Neural progenitor cell (in vitro differentiated cells): ENCODE measurements around the gene USP46. TPM values are rescaled to one million over a fixed set of nuclear protein-coding genes. Genes with fewer than 3 reads are reported as not detected.

Source experiments
- DNase-seq: peaks from one replicate; pipeline ENCODE4 v3.0.0-alpha.2; 2016; ENCODE audit warnings: low spot score
- H2AFZ ChIP-seq: fragments of 200-600 bp; sonication (generic); replicated peaks from 2 replicates; pipeline ENCODE4 v1.6.1; 2016; ENCODE audit warnings: antibody characterized with exemption
- H3F3A ChIP-seq: fragments of 200-600 bp; sonication (generic); 2 replicates; pipeline ENCODE4 v1.6.1; 2016; ENCODE audit warnings: antibody characterized with exemption, low read depth
- H3K27ac ChIP-seq: fragments of 200-600 bp; sonication (generic); 2 replicates; pipeline ENCODE4 v1.5.1; 2016; ENCODE audit warnings: mild to moderate bottlenecking
- H3K27me3 ChIP-seq: fragments of 200-600 bp; sonication (generic); 2 replicates; pipeline ENCODE4 v1.6.1; 2016; ENCODE audit warnings: mild to moderate bottlenecking, moderate library complexity
- H3K36me3 ChIP-seq: fragments of 200-600 bp; sonication (generic); 2 replicates; pipeline ENCODE4 v1.5.1; 2016
- H3K4me1 ChIP-seq: fragments of 200-600 bp; sonication (generic); 2 replicates; pipeline ENCODE4 v1.6.1; 2016; ENCODE audit warnings: mixed run types
- H3K4me2 ChIP-seq: fragments of 200-600 bp; sonication (generic); 2 replicates; pipeline ENCODE4 v1.6.1; 2016
- H3K4me3 ChIP-seq: fragments of 200-600 bp; sonication (generic); 2 replicates; pipeline ENCODE4 v1.5.1; 2016
- H3K79me2 ChIP-seq: fragments of 200-600 bp; sonication (generic); 2 replicates; pipeline ENCODE4 v1.6.1; 2016; ENCODE audit warnings: low read depth
- H3K9ac ChIP-seq: fragments of 200-600 bp; sonication (generic); 2 replicates; pipeline ENCODE4 v1.6.1; 2016
- H3K9me3 ChIP-seq: fragments of 200-600 bp; sonication (generic); 2 replicates; pipeline ENCODE4 v1.5.1; 2016; ENCODE audit warnings: low read depth
- H4K20me1 ChIP-seq: fragments of 200-600 bp; sonication (generic); 2 replicates; pipeline ENCODE4 v1.6.1; 2016; ENCODE audit warnings: low read depth
- H3K27ac Mint-ChIP-seq: 3 replicates; pipeline ENCODE4 v1.8.0; 2021; ENCODE audit warnings: mixed read lengths
- H3K27me3 Mint-ChIP-seq: 2 replicates; pipeline ENCODE4 v1.8.0; 2022; ENCODE audit warnings: low read depth, mild to moderate bottlenecking, inconsistent platforms, moderate library complexity, mixed read lengths; ENCODE audit not compliant: insufficient read depth
- H3K36me3 Mint-ChIP-seq: 3 replicates; pipeline ENCODE4 v1.8.0; 2021; ENCODE audit warnings: mixed read lengths
- H3K4me1 Mint-ChIP-seq: 3 replicates; pipeline ENCODE4 v1.8.0; 2021; ENCODE audit warnings: mixed read lengths
- H3K4me3 Mint-ChIP-seq: 3 replicates; pipeline ENCODE4 v1.8.0; 2021; ENCODE audit warnings: mild to moderate bottlenecking, moderate library complexity, mixed read lengths
- H3K9me3 Mint-ChIP-seq: 3 replicates; pipeline ENCODE4 v1.8.0; 2020; ENCODE audit warnings: mixed read lengths
- EZH2 ChIP-seq: fragments of 200-600 bp; sonication (generic); IDR thresholded peaks from 2 replicates; pipeline ENCODE4 v1.6.1; 2017; ENCODE audit warnings: antibody characterized with exemption, mild to moderate bottlenecking, moderate library complexity
- EZH2phosphoT487 ChIP-seq: fragments of 200-600 bp; sonication (generic); IDR thresholded peaks from 2 replicates; pipeline ENCODE4 v1.6.1; 2017; ENCODE audit warnings: antibody characterized with exemption
- total RNA-seq: library from RNA; depleted of rRNA; stranded (reverse); fragments of >200 nt; gene quantifications from 2 replicates; pipeline ENCODE4 v1.2.3, GENCODE V29; 2015; ENCODE audit warnings: low replicate concordance
- TF ChIP-seq, protein P1 (sequence below): fragments of 200-600 bp; sonication (generic); IDR thresholded peaks from 2 replicates; pipeline ENCODE4 v1.5.1; 2017; ENCODE audit warnings: antibody characterized with exemption, mild to moderate bottlenecking

Gene USP46
- total RNA-seq, 1 donor from 2014 or later: 51.3 TPM

GRCh38 chr4:52640808-52641565 is 18.1 kb downstream of the USP46 start:
- Histone ChIP-seq H3K9me3 (no peaks in the 10 kb centered on the region), H3K27me3 (no peaks in the 10 kb centered on the region), H3K36me3 (no peaks in the 10 kb centered on the region), H2AFZ (no peak overlapping the region), H3K9ac (no peak overlapping the region), H3K79me2 (peaks cover 100% of the 10 kb centered on the region), H3K4me1 (no peaks in the 10 kb centered on the region), H4K20me1 (peaks cover 16% of the 10 kb centered on the region), H3K4me2 (no peak overlapping the region), H3K27ac (no peak overlapping the region), H3F3A (no peaks in the 10 kb centered on the region), H3K4me3 (no peak overlapping the region)
- Mint-ChIP-seq H3K36me3 (peaks cover 42% of the 10 kb centered on the region), H3K4me1 (peaks cover 2% of the 10 kb centered on the region), H3K27me3 (peaks cover 4% of the 10 kb centered on the region), H3K27ac (no peak overlapping the region), H3K4me3 (no peak overlapping the region), H3K9me3 (peaks cover 33% of the 10 kb centered on the region)
- no peak for TF ChIP-seq EZH2
- no peak for TF ChIP-seq EZH2phosphoT487
- TF ChIP-seq, protein P1, sequence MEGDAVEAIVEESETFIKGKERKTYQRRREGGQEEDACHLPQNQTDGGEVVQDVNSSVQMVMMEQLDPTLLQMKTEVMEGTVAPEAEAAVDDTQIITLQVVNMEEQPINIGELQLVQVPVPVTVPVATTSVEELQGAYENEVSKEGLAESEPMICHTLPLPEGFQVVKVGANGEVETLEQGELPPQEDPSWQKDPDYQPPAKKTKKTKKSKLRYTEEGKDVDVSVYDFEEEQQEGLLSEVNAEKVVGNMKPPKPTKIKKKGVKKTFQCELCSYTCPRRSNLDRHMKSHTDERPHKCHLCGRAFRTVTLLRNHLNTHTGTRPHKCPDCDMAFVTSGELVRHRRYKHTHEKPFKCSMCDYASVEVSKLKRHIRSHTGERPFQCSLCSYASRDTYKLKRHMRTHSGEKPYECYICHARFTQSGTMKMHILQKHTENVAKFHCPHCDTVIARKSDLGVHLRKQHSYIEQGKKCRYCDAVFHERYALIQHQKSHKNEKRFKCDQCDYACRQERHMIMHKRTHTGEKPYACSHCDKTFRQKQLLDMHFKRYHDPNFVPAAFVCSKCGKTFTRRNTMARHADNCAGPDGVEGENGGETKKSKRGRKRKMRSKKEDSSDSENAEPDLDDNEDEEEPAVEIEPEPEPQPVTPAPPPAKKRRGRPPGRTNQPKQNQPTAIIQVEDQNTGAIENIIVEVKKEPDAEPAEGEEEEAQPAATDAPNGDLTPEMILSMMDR: no peak
- DNase-seq: no peak

GRCh38 chr4:52638717-52639116 is 20.4 kb downstream of the USP46 start:
- no peak for DNase-seq
- Histone ChIP-seq H3K4me3 (no peak overlapping the region), H3F3A (no peaks in the 10 kb centered on the region), H3K4me1 (no peaks in the 10 kb centered on the region), H3K27ac (no peak overlapping the region), H3K4me2 (no peak overlapping the region), H4K20me1 (peaks cover 9% of the 10 kb centered on the region), H2AFZ (no peak overlapping the region), H3K36me3 (no peaks in the 10 kb centered on the region), H3K9me3 (no peaks in the 10 kb centered on the region), H3K27me3 (no peaks in the 10 kb centered on the region), H3K79me2 (peaks cover 100% of the 10 kb centered on the region), H3K9ac (no peak overlapping the region)
- TF ChIP-seq EZH2phosphoT487: no peak
- TF ChIP-seq, protein P1: no peak
- TF ChIP-seq EZH2: no peak
- H3K27ac Mint-ChIP-seq: no peak overlapping the region
- H3K27me3 Mint-ChIP-seq: peaks cover 4% of the 10 kb centered on the region
- peaks cover 27% of the 10 kb centered on the region for H3K9me3 Mint-ChIP-seq
- peaks cover 2% of the 10 kb centered on the region for H3K4me1 Mint-ChIP-seq
- peaks cover 41% of the 10 kb centered on the region for H3K36me3 Mint-ChIP-seq
- no peak overlapping the region for H3K4me3 Mint-ChIP-seq

GRCh38 chr4:52637116-52637515 is 22.0 kb downstream of the USP46 start:
- Mint-ChIP-seq H3K36me3 (peaks cover 30% of the 10 kb centered on the region), H3K4me1 (peaks cover 2% of the 10 kb centered on the region), H3K4me3 (no peak overlapping the region), H3K27ac (no peak overlapping the region), H3K27me3 (peaks cover 4% of the 10 kb centered on the region), H3K9me3 (peaks cover 23% of the 10 kb centered on the region)
- no peak overlapping the region for H3K4me2 ChIP-seq
- H3K9me3 ChIP-seq: no peaks in the 10 kb centered on the region
- no peaks in the 10 kb centered on the region for H3K27me3 ChIP-seq
- H3K79me2 ChIP-seq: peaks cover 93% of the 10 kb centered on the region
- H3F3A ChIP-seq: no peaks in the 10 kb centered on the region
- no peaks in the 10 kb centered on the region for H3K36me3 ChIP-seq
- H2AFZ ChIP-seq: no peak overlapping the region
- H3K4me3 ChIP-seq: no peak overlapping the region
- no peak overlapping the region for H3K9ac ChIP-seq
- no peaks in the 10 kb centered on the region for H3K4me1 ChIP-seq
- no peak overlapping the region for H3K27ac ChIP-seq
- TF ChIP-seq, protein P1: no peak
- TF ChIP-seq EZH2phosphoT487 (no peak), EZH2 (no peak)
- peaks cover 3% of the 10 kb centered on the region for H4K20me1 ChIP-seq
- DNase-seq: no peak
